HAP-1 (cell line): ENCODE results near the gene WDR36.

ENCODE experiments used
- DNase-seq, 2 experiments: peaks; one replicate each; pipeline ENCODE4 v3.0.0-alpha.2; 2016 to 2020; ENCODE audit warnings: low spot score in 2 of 2
- H3K27me3 ChIP-seq: fragments of 250-450 bp; sonication (Bioruptor Pico); 2 replicates; pipeline ENCODE4 v1.5.1; 2020; ENCODE audit warnings: low read depth, mild to moderate bottlenecking, moderate library complexity
- H3K36me3 ChIP-seq: fragments of 250-450 bp; sonication (Bioruptor Pico); replicated peaks from 2 replicates; pipeline ENCODE4 v1.5.1; 2020; ENCODE audit warnings: mild to moderate bottlenecking
- H3K4me1 ChIP-seq: fragments of 250-450 bp; sonication (Bioruptor Pico); 2 replicates; pipeline ENCODE4 v1.5.1; 2020; ENCODE audit warnings: mild to moderate bottlenecking
- H3K4me3 ChIP-seq: fragments of 250-450 bp; sonication (Bioruptor Pico); 2 replicates; pipeline ENCODE4 v1.5.1; 2020; ENCODE audit warnings: mild to moderate bottlenecking, moderate library complexity
- H3K9me3 ChIP-seq: fragments of 250-450 bp; sonication (Bioruptor Pico); 2 replicates; pipeline ENCODE4 v1.5.1; 2020; ENCODE audit warnings: mild to moderate bottlenecking, moderate library complexity
- in situ Hi-C: fragments of 300-500 bp; cut with MboI; formaldehyde crosslinking; loops from 3 replicates; pipeline ENCODE4 v1.14.3; 2020; ENCODE audit warnings: low sequenced_read_pairs, inconsistent platforms, mixed read lengths

Gene WDR36

DNA sequence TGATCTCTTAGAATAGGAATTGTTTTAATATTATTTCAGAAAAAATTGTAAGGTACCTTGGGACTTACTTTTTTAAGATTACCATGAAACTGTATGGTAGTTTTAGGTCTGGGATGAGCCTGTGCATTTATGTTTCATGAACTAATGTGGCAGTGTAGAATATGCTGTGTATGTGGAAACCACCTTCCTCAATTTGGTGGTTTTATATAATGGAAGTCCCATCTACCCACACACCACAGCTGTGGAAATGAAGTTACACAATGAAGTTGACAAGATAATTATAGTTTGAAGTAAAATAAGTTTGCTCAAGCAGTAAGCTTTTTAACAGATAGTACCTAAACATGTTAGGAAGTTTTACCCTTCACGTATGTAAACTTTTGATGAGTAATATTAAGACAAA, 24.4 kb downstream of the WDR36 start:
- peaks cover 2% of the 10 kb centered on the region; the same call in 1 of the 2 replicates for H3K4me1 ChIP-seq
- no peaks in the 10 kb centered on the region for H3K9me3 ChIP-seq
- H3K27me3 ChIP-seq = no peaks in the 10 kb centered on the region
- in situ Hi-C loops = no loop called here
- H3K4me3 ChIP-seq = no peak overlapping the region
- H3K36me3 ChIP-seq = peaks cover 60% of the 10 kb centered on the region
- DNase-seq = no peak

- no peaks in the 10 kb centered on the region for H3K9me3 ChIP-seq
- peaks cover 2% of the 10 kb centered on the region; the same call in 1 of the 2 replicates for H3K4me1 ChIP-seq
- H3K4me3 ChIP-seq = no peak overlapping the region
- H3K27me3 ChIP-seq = no peaks in the 10 kb centered on the region
- H3K36me3 ChIP-seq = peaks cover 65% of the 10 kb centered on the region
- peak in 1 of 2 experiments; percentile 6 for DNase-seq
- in situ Hi-C loops = no loop called here
Observed at GRCh38 chr5:111117136-111117535, 25.0 kb downstream of the WDR36 start.

- in situ Hi-C loops = no loop called here
- Histone ChIP-seq H3K27me3 (no peaks in the 10 kb centered on the region), H3K4me1 (peaks cover 2% of the 10 kb centered on the region; the same call in 1 of the 2 replicates), H3K36me3 (peaks cover 63% of the 10 kb centered on the region), H3K9me3 (no peaks in the 10 kb centered on the region), H3K4me3 (no peak overlapping the region)
- DNase-seq = no peak
Observed at GRCh38 chr5:111119221-111119620, 27.1 kb downstream of the WDR36 start.

DNA sequence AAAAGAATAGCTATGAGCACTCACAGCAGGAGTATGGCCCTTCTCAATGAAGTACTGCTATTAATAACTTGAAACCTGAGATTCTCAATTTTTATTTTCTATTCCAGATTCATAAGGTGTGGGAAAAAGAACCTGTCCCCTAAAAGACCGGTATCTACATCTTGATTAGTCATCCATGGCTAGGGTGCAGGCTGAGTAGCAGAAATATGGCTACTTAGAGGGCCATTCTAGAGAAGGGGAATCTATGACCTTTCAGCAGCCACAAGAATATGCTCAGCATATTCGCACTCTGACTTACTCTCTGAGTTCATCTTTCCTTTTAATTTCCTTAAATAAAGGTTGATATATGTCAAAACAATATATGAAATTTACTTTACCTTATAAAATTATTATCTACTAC, 27.7 kb downstream of the WDR36 start:
- Histone ChIP-seq H3K4me3 (no peak overlapping the region), H3K27me3 (no peaks in the 10 kb centered on the region), H3K36me3 (peaks cover 61% of the 10 kb centered on the region), H3K4me1 (peaks cover 2% of the 10 kb centered on the region; the same call in 1 of the 2 replicates), H3K9me3 (no peaks in the 10 kb centered on the region)
- in situ Hi-C loops = no loop called here
- DNase-seq = no peak

DNA sequence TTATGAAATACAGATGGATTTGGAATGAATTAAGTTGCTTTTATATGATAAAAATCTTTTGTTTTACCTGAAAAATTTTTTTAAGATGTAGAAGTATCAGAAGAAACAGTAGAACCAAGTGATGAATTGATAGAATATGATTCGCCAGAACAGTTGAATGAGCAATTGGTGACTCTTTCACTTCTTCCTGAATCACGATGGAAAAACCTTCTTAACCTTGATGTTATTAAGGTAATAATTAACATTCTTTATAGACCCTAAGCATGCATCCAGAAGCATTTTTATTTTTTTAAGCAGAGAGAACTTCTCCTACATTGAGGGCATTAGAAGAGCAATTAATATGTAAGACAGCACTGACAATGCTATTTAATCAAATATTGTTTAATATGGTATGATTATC, 28.8 kb downstream of the WDR36 start:
- in situ Hi-C loops = no loop called here
- Histone ChIP-seq H3K27me3 (no peaks in the 10 kb centered on the region), H3K9me3 (no peaks in the 10 kb centered on the region), H3K36me3 (peaks cover 64% of the 10 kb centered on the region), H3K4me3 (no peak overlapping the region), H3K4me1 (peaks cover 2% of the 10 kb centered on the region; the same call in 1 of the 2 replicates)
- no peak for DNase-seq

GRCh38 chr5:111121926-111122325, 29.8 kb downstream of the WDR36 start:
- Histone ChIP-seq H3K36me3 (peaks cover 65% of the 10 kb centered on the region), H3K27me3 (no peaks in the 10 kb centered on the region), H3K9me3 (no peaks in the 10 kb centered on the region), H3K4me1 (no peaks in the 10 kb centered on the region; the same call in 1 of the 2 replicates), H3K4me3 (no peak overlapping the region)
- no peak for DNase-seq
- in situ Hi-C loops = no loop called here

- no peaks in the 10 kb centered on the region for H3K27me3 ChIP-seq
- H3K36me3 ChIP-seq = peaks cover 65% of the 10 kb centered on the region
- in situ Hi-C loops = no loop called here
- H3K4me1 ChIP-seq = no peaks in the 10 kb centered on the region
- DNase-seq = no peak
- H3K4me3 ChIP-seq = no peak overlapping the region
- H3K9me3 ChIP-seq = no peaks in the 10 kb centered on the region
Observed at GRCh38 chr5:111122398-111122797, 30.2 kb downstream of the WDR36 start.

DNA sequence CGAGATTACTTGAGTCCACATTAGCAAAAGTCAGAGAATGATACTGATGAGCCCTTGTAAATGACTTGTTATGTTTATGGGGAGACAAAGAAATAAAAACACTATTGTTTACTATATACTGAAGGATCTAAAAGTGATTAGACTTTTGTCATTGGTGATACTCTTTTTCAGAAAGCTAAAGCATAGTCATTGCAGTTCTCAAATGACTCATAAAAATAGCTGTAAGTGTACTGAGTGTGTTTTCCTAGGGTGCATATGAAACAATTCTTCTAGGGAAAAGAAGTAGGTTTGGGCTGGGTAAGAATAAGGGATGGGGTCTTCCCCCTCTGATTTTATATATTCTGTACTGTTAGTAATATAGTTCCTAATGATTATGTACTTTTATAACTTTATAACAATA, 32.6 kb downstream of the WDR36 start:
- H3K36me3 ChIP-seq = peaks cover 45% of the 10 kb centered on the region
- in situ Hi-C loops = no loop called here
- no peaks in the 10 kb centered on the region for H3K4me1 ChIP-seq
- no peak for DNase-seq
- no peaks in the 10 kb centered on the region for H3K27me3 ChIP-seq
- no peak overlapping the region for H3K4me3 ChIP-seq
- no peaks in the 10 kb centered on the region for H3K9me3 ChIP-seq

- DNase-seq = no peak
- Histone ChIP-seq H3K4me1 (no peaks in the 10 kb centered on the region), H3K9me3 (no peaks in the 10 kb centered on the region), H3K36me3 (peaks cover 26% of the 10 kb centered on the region), H3K27me3 (no peaks in the 10 kb centered on the region), H3K4me3 (no peak overlapping the region)
- in situ Hi-C loops = no loop called here
Observed at GRCh38 chr5:111126896-111127295, 34.7 kb downstream of the WDR36 start.

- peaks cover 19% of the 10 kb centered on the region for H3K36me3 ChIP-seq
Observed at GRCh38 chr5:111127453-111128195, 35.5 kb downstream of the WDR36 start.

DNA sequence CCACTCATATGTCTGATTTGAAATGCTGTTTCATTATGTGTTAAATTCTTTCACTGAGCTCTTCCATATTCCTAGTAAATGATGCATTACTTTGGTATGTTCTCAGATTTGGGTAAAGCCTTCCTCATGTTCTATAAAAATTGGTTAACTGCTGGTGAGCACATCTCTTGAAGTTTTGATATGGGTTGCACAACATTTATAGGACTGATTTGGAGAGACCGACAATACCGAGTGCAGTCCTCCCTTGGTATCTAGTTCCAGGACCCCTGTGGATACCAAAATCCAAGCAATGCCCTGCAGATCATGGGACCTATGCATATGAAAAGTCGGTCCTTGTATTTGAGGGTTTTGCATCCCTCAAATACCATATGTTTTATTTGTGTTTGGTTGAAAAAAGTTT, 37.8 kb downstream of the WDR36 start:
- Histone ChIP-seq H3K9me3 (no peaks in the 10 kb centered on the region), H3K4me1 (no peaks in the 10 kb centered on the region), H3K27me3 (no peaks in the 10 kb centered on the region), H3K4me3 (no peak overlapping the region), H3K36me3 (peaks cover 8% of the 10 kb centered on the region)
- no peak for DNase-seq
- in situ Hi-C loops = no loop called here

More at GRCh38 chr5:111127453-111128195, 35.5 kb downstream of the WDR36 start:
- DNase-seq = no peak
- Histone ChIP-seq H3K4me3 (no peak overlapping the region), H3K9me3 (no peaks in the 10 kb centered on the region), H3K27me3 (no peaks in the 10 kb centered on the region), H3K4me1 (no peaks in the 10 kb centered on the region)
- in situ Hi-C loops = no loop called here

GRCh38 chr5:111131356-111131755, 39.2 kb downstream of the WDR36 start:
- in situ Hi-C loops = no loop called here
- Histone ChIP-seq H3K9me3 (no peaks in the 10 kb centered on the region), H3K36me3 (no peaks in the 10 kb centered on the region), H3K4me3 (no peak overlapping the region), H3K4me1 (no peaks in the 10 kb centered on the region), H3K27me3 (no peaks in the 10 kb centered on the region)
- no peak for DNase-seq

- H3K27me3 ChIP-seq = no peaks in the 10 kb centered on the region
- no peaks in the 10 kb centered on the region for H3K9me3 ChIP-seq
- H3K4me3 ChIP-seq = no peak overlapping the region
- H3K4me1 ChIP-seq = no peaks in the 10 kb centered on the region
- DNase-seq = no peak
- in situ Hi-C loops = no loop called here
- H3K36me3 ChIP-seq = no peaks in the 10 kb centered on the region
Observed at GRCh38 chr5:111132076-111132475, 39.9 kb downstream of the WDR36 start.

DNA sequence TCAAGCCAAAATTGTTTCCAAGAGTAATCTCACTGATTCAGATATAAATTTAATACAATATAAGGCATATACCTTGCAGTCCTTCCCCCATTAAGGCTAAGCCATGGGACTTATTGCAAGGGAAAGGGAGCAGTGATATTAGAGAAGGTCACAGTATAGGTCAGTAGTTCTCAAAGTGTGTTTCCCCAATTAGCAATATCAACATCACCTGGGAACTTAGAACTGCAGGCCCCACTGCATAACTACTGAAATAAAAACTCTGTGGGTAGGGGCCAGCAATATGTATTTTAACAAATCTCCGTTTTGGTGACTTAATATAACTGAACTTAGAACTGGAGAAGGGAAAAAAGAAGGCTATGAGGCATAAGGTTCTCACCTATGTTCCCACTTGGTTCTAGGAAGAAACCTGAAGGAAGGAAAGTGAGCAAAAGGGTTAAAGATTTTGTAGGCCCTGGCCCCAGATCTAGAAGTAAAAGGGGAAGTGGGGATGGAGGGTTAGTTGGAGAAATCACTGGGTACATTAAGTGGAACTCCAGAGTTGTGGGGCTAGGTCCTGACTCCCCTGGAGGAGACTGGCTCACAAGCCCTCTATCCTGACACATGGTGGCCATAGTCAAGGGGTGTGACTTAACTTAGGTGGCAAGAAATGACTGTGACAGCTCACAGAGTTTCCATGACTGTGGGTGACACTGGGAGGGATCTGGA, 40.7 kb downstream of the WDR36 start:
- H3K36me3 ChIP-seq = no peaks in the 10 kb centered on the region
- H3K4me3 ChIP-seq = no peak overlapping the region
- 0 out of 2 replicates have a peak, but pooled peaks cover 4% of the 10 kb centered on the region for H3K4me1 ChIP-seq
- in situ Hi-C loops = no loop called here
- no peaks in the 10 kb centered on the region for H3K9me3 ChIP-seq
- H3K27me3 ChIP-seq = no peaks in the 10 kb centered on the region
- DNase-seq = no peak
